OCI-M2 (cell line): ENCODE results near the gene TMEM207.

Experiments
- DNase-seq: peaks from one replicate; lab custom pipeline; 2025; ENCODE audit not compliant: unreplicated experiment; lab: John Stamatoyannopoulos, UW

The TMEM207 gene

DNA sequence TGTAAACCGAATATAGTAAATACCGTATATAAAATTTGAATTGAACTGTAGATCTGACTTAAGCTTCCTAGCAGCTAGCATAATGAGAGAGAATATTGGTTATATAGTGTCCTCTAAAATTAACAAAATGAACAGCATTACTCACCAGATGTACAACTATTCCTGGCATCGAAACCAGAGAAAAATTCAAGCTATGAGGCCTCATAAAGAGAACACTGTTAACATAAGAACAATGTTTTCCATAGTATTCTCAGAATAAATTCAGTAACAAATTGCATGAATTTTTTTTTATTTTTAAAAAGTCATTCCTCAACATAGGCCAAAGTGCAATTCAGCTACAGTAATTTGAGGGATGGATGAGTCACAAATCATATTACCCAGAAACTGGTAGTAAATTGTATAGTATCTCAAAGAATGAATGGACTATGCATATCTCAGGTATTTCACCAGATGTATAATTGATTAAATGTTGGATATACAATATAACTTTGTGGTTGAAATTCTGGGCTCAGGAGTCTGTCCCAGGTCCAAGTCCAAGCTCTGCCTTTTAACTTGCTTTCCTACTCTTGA is 5.0 kb downstream of the TMEM207 start:
- DNase-seq = no peak

DNA sequence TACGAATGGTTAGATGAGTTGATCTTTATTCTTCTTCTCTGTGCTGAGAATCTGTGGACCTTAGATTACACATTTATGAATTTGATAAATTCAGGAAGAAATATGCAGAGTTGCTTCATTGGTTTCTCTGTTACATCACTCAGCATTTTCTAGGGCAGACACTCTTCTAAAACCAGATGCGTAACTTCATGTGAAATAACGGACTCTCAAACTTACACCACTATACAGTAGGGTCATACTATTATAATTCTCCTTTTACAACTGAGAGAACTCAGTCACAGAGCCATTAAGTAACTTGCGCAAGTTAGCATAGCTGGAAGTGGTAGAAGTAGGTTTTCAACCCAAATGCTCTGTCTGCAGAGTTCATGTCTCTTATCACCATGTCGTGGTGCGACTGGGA is 5.7 kb downstream of the TMEM207 start:
- no peak for DNase-seq

DNA sequence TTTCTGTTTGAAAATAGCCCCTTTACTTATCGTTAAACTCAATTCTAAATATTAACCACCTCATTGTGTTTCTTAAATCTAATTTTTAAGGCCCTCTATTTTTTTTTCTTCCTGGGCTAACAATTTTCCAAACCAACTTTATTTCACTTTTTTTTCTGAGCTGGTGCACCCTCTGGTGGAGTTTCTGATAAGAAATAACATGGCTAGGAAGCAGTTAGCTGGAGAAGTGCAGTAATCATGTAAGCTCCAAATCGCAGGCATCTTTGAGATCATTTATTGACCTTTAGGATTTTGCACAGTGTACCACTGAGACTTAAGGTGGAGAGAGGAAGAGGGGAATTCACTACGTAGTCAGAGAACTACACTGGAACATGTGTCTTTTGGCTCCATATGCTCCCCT is 6.4 kb downstream of the TMEM207 start:
- DNase-seq = no peak

DNA sequence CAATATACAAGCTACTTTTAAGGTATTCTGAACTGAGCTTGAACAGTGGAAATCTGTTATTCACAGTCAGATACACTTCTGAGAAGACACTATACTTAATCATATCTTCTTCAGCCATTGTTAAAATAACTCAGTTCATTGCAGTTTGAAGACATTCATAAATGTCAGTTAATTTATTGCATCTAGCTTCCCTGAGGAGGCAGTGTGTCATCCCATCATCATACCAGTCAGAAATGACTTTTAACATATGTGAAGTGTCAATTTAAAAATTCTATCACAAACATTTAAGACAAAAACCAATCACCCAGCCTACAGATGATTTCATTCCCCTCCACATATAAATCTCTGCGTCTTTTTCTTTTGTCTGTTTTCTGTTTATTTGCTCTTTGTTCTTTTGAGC is 7.5 kb downstream of the TMEM207 start:
- DNase-seq = no peak

DNA sequence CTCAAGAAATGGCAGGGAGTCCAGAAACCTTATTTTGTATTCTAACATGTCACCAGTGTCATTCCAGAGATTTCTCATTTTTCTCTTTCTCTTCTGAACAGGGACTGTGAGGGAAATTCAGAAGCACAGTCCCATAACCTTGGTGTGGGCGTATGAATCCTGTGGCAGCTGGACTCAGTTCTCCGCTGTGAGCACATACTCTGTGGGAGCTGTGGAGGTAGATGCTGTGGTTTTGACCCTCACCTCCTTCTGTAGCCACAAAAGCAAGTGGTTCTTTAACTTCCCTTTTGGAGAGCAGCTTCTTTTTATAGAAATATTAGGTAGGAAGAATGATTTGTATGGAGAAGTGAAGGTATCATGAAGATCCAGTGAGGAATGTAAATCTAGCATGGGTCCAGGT is 13.4 kb downstream of the TMEM207 start:
- no peak for DNase-seq

DNA sequence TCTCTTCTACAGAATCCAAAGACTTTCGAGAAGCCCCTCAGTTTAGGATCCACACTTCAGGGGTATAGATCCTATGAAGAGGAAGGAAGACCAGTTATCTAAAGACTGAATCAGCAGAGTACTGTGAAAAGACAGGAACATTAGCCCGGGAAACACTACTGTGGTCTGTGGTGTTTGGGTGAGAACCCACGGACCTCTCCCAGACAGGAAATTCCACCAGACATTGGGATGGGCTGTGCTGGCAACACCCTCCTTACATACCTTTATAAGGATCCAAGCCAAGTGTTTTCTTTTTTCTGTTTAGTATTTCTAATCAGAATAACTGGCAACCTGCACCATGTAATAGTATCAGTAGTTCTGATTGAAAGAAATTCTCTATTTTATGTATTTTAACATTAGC is 14.1 kb downstream of the TMEM207 start:
- DNase-seq = no peak

DNA sequence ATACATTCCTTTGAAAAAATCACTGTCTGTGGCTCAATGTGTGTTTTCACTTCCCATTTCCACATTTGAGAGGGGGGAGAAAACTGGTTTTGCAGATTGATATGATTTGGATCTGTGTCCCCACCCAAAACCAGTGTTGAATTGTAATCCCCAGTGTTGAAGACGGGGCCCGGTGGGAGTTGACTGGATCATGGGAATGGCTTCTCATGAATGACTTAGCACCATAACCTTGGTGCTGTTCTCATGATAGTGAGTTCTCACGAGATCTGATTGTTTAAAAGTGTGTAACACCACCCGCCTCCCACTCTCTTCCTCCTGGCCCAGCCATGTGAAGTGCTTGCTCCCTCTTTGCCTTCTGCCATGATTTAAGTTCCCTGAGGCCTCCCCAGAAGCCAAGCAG is 16.1 kb downstream of the TMEM207 start:
- DNase-seq = no peak

DNA sequence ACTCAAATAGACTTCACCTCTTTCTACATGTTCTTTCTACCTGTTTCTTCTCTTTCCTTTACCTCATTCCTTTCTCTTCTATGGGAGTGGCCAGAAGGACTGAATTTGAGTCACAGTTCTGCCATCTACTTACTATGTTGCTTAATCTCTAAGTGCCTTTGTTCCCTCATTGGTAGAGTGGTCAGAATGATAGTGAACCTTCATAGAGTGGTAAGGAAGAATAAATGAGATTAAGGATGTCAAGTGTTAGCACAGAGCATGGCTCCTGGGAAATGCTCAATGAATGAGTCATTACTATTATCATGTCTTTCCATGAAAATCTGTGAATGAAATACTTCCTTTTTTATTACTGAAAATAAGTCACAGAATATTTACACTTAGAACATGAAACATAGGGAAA is 17.5 kb downstream of the TMEM207 start:
- no peak for DNase-seq

DNA sequence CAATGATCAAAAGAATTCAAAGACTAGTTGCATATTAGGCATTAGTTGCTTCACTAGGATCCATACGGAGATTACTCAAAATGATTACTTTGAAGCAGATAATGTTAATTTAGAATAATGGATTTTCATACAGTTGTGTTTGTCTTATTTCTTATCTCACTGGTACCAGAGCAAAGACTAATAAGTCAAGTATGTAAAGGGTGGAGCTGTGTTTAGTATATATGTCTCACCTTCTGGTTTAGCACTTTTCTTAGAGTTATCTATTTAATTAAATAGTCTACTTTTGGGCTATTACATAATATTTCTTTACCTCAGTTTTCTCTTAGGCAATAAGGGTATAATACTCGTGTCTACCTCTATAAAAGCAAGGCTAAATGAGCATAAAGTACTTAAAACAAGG is 18.8 kb downstream of the TMEM207 start:
- DNase-seq = no peak

DNA sequence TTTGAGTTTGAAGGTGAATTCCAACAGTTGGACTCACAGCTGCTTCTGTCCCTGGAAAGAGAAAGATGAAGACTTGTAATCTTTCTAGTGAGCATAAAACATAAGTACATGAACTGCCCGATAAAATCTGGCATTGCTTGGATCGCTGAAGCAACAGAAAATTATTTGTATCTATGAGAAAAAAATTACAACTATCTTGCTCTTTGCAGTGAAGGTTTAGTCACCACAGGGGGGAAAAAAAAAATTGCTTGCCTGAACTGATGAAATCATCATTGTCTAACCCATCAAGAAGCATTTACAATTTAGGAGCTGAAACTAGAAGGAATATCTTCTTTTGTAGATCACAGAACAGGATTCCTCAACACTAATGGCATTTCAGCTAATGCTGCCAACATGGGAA is 20.0 kb downstream of the TMEM207 start:
- DNase-seq = no peak

DNA sequence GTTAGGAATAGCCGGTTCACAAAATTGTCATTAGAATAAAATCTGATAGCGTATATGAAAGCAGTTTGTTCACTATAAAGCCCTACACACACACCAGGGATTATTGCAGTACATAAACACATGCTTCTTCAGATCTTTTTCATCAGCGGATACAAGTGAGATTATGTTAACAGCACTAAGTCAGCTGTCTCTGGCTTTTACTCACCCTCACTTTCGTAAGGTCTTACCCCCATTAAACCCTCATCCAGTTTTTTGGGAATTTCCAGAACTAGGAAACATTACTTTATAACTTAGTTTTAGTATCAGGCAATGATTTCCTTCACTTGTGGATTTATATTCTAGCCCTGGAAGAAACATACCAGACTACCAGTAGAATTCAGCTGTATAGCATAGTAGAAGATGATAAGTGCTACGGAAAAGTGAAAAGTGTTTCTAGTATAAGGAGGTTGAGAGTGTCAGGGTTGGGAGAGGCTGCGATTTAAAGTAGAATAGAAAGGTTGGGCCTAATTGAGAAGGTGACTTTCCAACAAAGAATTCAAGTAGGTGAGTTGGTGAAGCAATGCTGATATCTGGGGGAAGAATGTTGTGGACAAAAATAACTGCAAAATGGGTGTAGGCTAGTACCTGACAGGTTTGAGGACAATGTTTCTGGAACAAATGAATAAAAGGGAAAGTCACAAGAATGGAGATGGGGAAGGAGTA is 22.7 kb downstream of the TMEM207 start:
- no peak for DNase-seq

DNA sequence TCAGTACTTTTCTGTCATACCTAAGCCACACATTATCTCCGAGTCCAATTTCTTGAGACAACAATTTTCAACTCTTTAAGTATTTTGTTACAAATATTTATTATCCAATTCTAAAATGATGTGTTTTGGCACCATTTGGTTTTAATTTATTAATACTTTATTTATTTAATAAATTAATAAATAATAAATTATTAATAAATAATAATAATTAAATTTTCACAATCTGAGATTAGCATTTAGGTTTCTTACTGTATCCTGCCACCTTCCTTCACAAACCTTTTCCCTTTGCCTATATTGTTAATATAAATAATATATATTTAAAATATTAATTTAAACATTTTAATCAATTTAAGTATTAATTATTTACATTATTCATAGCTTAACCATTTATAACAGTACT is 23.9 kb downstream of the TMEM207 start:
- no peak for DNase-seq

DNA sequence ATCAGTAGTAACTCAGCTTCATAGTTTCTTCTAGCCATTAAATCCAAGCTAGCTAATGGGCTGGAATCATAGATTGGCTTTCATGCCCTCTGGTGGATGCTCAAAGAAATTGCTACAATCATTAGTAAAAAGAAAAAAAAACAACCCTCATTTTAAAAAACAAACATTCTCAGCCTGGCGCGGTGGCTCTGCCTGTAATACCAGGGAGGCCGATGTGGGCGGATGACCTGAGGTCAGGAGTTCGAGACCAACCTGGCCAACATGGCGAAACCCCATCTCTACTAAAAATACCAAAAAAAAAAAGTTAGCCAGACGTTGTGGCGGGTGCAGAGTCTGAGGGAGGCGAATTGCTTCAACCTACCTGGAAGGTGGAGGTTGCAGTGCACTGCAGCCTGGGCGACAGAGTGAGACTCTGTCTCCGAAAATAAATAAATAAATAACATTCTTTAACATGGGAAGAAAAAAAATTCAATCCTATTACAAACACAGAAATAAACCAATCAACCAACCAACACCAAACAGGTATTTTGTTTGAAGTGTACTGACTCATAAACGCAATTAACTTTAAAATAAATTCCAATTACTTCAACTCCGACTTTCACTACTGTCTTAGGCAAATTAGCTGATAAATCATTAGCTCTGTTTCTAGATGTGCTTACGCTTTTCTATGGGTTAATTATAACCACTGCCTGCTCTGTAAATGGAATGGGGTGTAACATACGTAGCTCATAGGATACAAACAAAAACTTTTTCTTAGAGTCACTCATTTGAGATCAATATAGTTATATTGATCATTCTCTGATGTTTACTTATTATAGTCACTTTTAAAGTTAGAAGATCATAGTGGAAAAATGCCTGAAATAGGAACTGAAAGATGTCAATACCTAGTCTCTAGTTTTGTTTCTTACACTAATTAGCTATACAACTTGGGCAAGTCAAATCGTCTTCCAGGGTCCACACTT is 24.9 kb downstream of the TMEM207 start:
- no peak for DNase-seq

DNA sequence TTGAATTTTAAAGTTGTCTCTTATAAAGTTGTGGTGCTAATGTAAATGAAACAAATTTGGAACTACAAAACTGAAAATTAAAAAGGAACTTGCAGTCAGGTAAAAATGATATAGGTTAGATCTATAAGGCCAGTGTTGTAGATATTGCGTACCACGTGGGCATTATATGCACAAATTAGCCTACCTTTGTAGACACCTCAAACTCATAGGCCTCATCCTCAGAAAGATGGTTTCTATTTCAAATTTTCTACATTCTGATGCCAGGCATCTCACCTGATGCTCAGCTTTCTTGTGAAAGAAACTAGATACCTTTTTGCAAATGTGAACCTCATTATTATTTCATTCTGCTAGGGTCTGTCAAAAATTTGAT is 25.6 kb downstream of the TMEM207 start:
- no peak for DNase-seq

DNA sequence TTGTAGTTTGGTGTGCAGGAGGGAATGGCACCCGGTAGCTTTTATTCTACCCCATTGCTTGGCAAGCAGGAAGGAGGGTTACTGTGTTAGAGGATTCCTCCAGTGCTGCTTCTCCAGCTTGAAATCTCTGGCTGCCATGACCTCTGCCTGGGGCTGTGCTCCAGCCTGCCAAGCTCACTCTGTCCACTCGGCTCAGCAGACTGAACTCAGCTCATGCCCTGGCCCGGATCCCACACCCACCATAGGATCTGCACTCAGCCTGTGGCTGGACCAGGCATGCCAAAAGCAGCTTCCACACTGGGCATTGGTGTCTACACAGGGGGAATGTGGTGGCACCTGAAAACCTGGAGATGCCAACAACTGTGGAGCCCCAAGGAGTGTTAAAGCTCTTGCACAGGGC is 35.4 kb downstream of the TMEM207 start:
- no peak for DNase-seq

DNA sequence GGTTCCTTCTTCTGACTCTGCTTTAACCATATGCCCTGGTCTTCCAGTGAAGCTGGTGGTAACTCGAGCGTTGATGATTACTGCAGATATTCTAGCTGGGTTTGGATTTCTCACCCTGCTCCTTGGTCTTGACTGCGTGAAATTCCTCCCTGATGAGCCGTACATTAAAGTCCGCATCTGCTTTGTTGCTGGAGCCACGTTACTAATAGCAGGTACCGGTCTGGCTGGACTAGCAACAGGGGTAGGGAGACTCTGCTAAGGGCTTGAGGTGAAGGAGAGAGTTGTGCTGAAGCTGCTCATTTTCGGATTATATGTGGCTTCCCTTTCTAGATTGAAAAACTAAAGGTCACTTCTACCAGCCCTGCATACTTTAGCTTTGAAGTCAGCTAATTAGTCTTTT is 45.0 kb downstream of the TMEM207 start:
- no peak for DNase-seq

DNA sequence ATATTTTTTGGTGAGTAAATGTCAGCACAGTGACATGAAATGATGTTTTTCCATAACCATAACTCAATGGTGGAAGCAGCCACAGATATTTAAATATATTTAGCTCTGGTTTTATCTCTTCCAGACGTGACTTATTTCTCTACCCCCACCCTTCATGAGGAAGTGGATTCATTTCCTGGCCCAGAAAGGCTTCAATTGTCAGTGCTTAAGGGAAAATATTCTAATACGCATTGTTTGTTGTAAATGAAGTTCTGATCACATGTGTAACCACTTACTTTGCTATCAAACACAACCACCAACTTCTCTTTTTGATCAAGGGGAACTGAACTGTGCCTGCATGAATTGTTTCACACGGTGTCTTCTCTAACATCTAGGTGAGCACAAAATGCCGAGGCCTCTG is 47.7 kb downstream of the TMEM207 start:
- no peak for DNase-seq

DNA sequence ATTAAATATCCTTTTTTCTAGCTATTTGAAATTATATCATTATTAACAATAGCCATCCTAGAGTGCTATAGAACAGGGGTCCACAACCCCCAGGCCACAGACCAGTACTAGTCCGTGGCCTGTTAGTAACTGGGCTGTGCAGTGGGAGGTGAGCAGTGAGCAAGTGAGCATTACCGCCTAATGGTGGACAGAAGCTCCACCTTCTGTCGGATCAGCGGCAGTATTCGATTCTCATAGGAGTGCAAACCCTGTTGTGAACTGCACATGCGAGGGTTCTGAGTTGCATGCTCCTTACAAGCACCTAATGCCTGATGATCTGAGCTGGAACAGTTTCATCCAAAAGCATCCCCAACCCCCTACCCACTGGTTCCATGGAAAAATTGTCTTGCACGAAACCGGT is 50.0 kb downstream of the TMEM207 start:
- DNase-seq = no peak

DNA sequence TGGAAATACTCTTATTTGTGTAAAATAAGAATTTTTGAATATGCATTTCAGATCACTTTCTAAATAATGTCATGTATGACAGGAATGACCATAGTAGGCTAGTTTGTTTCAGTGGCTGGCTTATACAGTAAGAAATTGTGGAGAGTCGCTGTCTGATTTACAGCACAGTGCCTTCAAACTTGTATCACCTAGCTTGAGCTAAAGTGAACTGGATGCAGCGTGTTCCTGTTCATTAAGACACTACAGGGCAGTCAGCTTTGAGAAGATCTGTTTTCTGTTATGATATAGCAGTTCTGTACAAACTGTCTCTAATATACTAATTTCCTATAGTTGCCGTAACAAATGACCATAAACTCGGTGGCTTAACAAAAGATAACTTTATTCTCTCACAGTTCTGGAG is 51.8 kb downstream of the TMEM207 start:
- no peak for DNase-seq

DNA sequence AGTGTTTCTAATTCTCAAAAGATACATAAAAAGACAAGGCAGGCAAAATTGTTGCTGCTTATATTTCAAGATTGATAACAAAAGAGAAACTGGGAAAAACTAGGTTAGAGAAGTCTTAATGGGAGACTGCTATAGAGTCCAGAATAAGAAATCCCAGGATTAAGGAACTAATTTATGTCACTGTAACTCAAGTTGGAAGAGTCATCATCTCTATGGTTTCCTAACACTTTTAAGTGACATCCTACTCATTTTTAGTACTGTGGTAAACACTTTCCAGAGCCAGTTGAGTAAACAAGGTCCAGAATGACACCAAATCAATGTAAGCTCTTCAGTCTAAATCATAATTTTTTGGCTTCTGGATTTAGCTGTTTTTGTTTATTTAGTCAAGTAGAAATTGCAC is 53.7 kb downstream of the TMEM207 start:
- DNase-seq = no peak

DNA sequence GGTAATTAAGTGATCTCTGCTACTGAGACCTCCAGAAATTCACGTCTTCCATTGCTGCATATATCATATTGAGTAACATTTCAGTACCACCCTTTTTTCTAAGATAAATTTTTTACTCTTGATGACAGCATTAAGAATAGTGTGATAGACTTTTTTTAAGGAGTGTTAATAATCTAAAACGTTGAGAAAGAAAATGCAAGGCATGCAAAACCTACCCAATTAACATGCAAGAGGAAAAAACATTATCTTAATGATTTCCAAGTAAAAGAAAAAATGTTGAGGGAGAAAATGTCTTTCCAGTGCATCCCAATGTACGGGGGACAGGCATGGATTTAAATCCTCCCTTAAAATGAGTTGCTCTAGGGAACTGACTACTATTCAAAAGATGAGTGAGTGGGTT is 61.0 kb downstream of the TMEM207 start:
- DNase-seq = no peak

DNA sequence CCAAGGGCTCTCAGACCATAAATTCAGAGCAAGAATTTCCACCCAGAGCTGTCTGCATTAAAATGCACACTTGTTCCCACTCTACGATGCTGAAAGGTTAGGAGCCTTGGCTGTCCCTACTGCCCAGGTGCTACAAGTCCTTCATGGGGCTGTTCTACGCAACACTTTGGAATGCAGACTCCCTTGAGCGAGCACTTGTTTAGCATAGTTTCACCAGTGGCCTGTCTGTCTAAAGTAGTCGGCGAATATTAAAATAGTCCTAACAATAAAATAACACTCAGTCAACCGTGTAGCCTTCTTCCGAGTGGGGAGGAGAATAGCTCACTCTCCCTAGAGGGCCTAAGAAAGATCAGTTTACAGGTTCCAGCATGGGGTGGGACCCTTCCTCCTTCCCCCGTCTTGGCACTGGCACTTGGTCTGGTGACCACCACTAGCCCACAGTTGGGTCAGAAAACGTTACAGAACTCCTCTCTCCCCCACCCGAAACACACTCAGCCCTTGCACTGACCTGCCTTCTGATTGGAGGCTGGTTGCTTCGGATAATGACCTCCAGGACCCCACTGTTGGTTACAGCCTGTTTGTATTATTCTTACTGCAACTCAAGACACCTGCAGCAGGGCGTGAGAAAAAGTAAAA is 62.0 kb downstream of the TMEM207 start, which contains the start of gene CLDN16:
Gene CLDN16, plus strand, starts transcription at position 586 of the 636 bp plus-strand sequence. CDS start 167 bp downstream, outside the sequence.
- no peak for DNase-seq
